NB4 (cell line): ENCODE data around the gene CDK8.

Experiments used
- DNase-seq: peaks from one replicate; pipeline ENCODE4 v3.0.0; 2010; ENCODE audit warnings: low read depth
- H3K4me3 ChIP-seq: one replicate; pipeline ENCODE4 v1.5.1; 2011; ENCODE audit warnings: mild to moderate bottlenecking, low read depth, low read length, moderate library complexity
- MYC ChIP-seq: IDR thresholded peaks from 2 replicates; pipeline ENCODE4 v1.6.1; 2011; ENCODE audit warnings: low read depth, low read length
- POLR2A ChIP-seq: IDR thresholded peaks from 2 replicates; pipeline ENCODE4 v1.6.1; 2011; ENCODE audit warnings: mild to moderate bottlenecking; ENCODE audit not compliant: insufficient read length; ENCODE audit errors: extremely low read depth
- TF ChIP-seq, protein P1 (sequence below): IDR thresholded peaks from one replicate; pipeline ENCODE4 v1.5.1; 2012; ENCODE audit warnings: low read depth, low read length
- TF ChIP-seq, protein P2 (sequence below): IDR thresholded peaks from 2 replicates; pipeline ENCODE4 v1.6.1; 2011; ENCODE audit warnings: low read depth, low read length

CDK8 gene

DNA sequence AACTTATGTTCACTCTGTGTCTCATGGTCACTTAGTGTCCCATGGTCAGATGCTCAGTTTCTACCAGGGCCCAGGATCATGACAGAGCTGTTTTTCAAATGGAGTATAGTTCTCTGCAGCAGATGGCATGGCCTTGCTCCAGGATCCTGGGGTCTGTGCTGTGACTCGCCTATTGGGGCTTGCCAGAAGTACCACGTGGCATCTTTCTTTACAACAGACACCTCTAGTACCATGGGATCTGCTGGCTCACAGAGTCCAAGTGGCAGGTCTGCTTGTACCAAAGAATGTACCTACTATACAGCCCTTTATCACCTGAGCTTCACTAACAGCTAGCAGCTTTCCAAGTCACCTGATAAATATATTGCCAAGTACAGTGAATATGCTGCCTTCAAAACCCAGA, 25.8 kb upstream of the CDK8 start:
- no peak for DNase-seq
- no peak overlapping the region for H3K4me3 ChIP-seq
- TF ChIP-seq MYC (no peak), POLR2A (no peak)
- TF ChIP-seq, protein P1, sequence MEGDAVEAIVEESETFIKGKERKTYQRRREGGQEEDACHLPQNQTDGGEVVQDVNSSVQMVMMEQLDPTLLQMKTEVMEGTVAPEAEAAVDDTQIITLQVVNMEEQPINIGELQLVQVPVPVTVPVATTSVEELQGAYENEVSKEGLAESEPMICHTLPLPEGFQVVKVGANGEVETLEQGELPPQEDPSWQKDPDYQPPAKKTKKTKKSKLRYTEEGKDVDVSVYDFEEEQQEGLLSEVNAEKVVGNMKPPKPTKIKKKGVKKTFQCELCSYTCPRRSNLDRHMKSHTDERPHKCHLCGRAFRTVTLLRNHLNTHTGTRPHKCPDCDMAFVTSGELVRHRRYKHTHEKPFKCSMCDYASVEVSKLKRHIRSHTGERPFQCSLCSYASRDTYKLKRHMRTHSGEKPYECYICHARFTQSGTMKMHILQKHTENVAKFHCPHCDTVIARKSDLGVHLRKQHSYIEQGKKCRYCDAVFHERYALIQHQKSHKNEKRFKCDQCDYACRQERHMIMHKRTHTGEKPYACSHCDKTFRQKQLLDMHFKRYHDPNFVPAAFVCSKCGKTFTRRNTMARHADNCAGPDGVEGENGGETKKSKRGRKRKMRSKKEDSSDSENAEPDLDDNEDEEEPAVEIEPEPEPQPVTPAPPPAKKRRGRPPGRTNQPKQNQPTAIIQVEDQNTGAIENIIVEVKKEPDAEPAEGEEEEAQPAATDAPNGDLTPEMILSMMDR: no peak
- TF ChIP-seq, protein P2, sequence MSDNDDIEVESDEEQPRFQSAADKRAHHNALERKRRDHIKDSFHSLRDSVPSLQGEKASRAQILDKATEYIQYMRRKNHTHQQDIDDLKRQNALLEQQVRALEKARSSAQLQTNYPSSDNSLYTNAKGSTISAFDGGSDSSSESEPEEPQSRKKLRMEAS: no peak

DNA sequence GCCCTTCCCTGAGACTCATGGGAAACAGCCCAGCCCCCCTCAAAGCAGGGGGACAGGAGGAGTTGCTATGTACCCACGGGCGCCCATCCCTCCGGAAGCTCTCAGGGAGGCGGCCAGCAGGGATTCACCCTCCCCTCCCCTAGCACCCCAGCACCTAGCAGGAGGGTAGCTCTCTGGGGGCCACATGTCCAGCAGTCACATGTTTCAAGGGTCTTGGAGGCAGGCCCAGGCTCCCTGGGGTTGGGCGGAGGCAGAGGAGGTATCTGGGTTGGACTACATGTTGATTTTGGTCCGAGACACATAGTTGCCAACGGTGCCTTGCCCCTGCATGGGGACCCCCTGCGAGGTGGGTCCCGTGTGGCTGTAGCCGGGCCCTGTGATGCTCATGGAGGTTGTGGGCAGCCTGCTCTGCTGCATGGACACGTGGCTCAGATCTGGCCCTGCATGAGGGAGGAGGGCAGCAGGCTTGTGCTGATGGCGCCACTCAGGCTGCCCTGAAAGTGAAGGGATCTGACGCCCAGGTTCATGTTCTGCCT, 24.8 kb upstream of the CDK8 start:
- no peak for TF ChIP-seq MYC
- TF ChIP-seq POLR2A: no peak
- TF ChIP-seq, protein P2: no peak
- TF ChIP-seq, protein P1: no peak
- H3K4me3 ChIP-seq: no peak overlapping the region

DNA sequence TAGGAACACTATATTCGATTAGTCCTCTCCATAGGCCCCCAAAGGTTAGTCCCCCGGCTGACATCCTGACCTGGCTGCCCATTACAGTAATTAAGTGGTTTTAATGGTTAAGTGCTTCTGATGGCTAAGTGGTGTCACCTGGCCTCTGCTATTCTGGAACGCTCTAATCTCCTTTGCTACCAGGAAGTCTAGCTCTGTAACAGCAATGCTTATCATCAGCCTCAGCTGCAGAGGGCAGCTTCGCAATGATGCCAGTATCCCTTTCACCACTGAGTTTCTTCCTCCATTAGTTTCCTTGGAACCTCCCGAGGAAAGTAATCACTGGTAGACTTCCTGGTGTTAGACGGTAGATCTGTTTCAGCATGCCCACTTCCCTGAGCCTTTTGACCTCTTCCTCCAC, 23.2 kb upstream of the CDK8 start:
- no peak for DNase-seq
- TF ChIP-seq, protein P1: no peak
- TF ChIP-seq MYC: no peak
- no peak for TF ChIP-seq POLR2A
- TF ChIP-seq, protein P2: no peak
- H3K4me3 ChIP-seq: no peak overlapping the region

More for the DNA sequence above, 24.8 kb upstream of the CDK8 start:
- DNase-seq: no peak

DNA sequence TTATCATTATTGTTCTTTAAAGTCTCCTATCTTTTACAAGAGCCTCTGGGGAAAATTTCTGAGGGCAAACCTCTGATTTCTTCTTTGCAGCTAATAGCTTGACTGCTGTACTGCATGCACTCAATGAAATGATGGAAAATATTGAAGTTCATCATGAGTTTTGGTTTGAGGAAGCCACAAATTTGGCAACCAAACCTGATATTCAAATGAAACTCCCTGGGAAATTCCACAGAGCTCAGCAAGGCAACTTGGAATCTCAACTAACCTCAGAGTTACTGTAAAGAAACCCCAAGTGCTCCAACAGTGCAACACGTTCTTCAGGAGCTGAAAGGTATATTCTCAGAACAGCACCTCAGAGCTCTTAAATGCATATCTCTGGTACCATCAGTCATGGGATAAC, 17.6 kb upstream of the CDK8 start:
- no peak for DNase-seq
- H3K4me3 ChIP-seq: no peak overlapping the region
- TF ChIP-seq MYC (no peak), POLR2A (no peak)
- TF ChIP-seq, protein P1: no peak
- TF ChIP-seq, protein P2: no peak

DNA sequence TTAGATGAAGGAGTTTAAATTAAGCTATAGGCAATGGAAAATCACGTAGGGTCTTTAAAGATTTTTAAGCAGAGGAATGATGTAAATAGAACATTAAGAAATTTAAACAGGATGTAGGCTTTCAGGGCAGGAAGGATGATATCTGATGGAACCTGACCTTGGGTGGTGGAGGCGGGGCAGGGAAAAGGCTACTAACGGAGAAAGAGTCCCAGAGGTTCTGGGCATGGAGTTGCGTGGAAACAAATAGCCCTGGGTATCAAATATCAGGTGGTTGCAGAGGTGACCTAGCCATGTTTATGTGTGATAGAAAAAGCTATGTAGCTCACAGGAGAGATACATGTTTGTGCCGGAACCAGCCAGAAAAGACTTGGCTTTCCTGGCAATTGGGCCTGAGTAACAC, 7.8 kb upstream of the CDK8 start:
- no peak for DNase-seq
- no peak overlapping the region for H3K4me3 ChIP-seq

More for the DNA sequence above, 7.8 kb upstream of the CDK8 start:
- TF ChIP-seq MYC (no peak), POLR2A (no peak)
- TF ChIP-seq, protein P1: no peak
- TF ChIP-seq, protein P2: no peak
